Karpas-422 (cell line): ENCODE measurements around the gene GPC1. TPM values are rescaled to one million over a fixed set of nuclear protein-coding genes. Genes with fewer than 3 reads are reported as not detected.

Source experiments
- DNase-seq: peaks from one replicate; pipeline ENCODE4 v3.0.0-alpha.2; 2015
- H2AFZ ChIP-seq: fragments of 200-600 bp; sonication (generic); 2 replicates; pipeline ENCODE4 v1.6.1; 2014; ENCODE audit warnings: antibody characterized with exemption, low read length, mixed read lengths
- H3K27ac ChIP-seq: fragments of 200-600 bp; sonication (generic); 2 replicates; pipeline ENCODE4 v1.5.1; 2014; ENCODE audit warnings: mild to moderate bottlenecking, low read length, moderate library complexity
- H3K27me3 ChIP-seq: fragments of 200-600 bp; sonication (generic); 2 replicates; pipeline ENCODE4 v1.6.1; 2014; ENCODE audit warnings: low read length, mixed read lengths
- H3K36me3 ChIP-seq: fragments of 200-600 bp; sonication (generic); 2 replicates; pipeline ENCODE4 v1.6.1; 2014; ENCODE audit warnings: low read length, mixed read lengths; ENCODE audit not compliant: insufficient read depth
- H3K4me1 ChIP-seq: fragments of 200-600 bp; sonication (generic); 2 replicates; pipeline ENCODE4 v1.6.1; 2014; ENCODE audit warnings: mild to moderate bottlenecking, low read length, mixed read lengths
- H3K4me2 ChIP-seq: fragments of 200-600 bp; sonication (generic); 2 replicates; pipeline ENCODE4 v1.6.1; 2014; ENCODE audit warnings: low read length, low read depth, mild to moderate bottlenecking; ENCODE audit not compliant: poor library complexity, severe bottlenecking
- H3K4me3 ChIP-seq: fragments of 200-600 bp; sonication (generic); 2 replicates; pipeline ENCODE4 v1.5.1; 2014; ENCODE audit warnings: mild to moderate bottlenecking, antibody characterized with exemption, low read length, mixed read lengths
- H3K79me2 ChIP-seq: fragments of 200-600 bp; sonication (generic); 2 replicates; pipeline ENCODE4 v1.6.1; 2014; ENCODE audit warnings: mild to moderate bottlenecking, low read length, mixed read lengths
- H3K9ac ChIP-seq: fragments of 200-600 bp; sonication (generic); 2 replicates; pipeline ENCODE4 v1.6.0; 2014; ENCODE audit warnings: low read length
- H3K9me2 ChIP-seq: fragments of 200-600 bp; sonication (generic), shearing (Covaris generic); replicated peaks from 2 replicates; pipeline ENCODE4 v1.6.0; 2014; ENCODE audit warnings: mild to moderate bottlenecking, low read length, moderate library complexity; ENCODE audit not compliant: insufficient read depth
- H3K9me3 ChIP-seq: fragments of 300-700, 200-600 bp; sonication (generic); 2 replicates; pipeline ENCODE4 v1.6.1; 2014; ENCODE audit warnings: low read length, mixed read lengths
- H4K20me1 ChIP-seq: fragments of 200-600 bp; sonication (generic); 2 replicates; pipeline ENCODE4 v1.6.1; 2014; ENCODE audit warnings: mild to moderate bottlenecking, antibody characterized with exemption, low read length, low read depth; ENCODE audit not compliant: insufficient read depth
- total RNA-seq: library from RNA; depleted of rRNA; stranded (reverse); fragments of >200 nt; shearing (Covaris generic); gene quantifications from 2 replicates; pipeline ENCODE4 v1.2.3, GENCODE V29; 2014; ENCODE audit warnings: low replicate concordance

GPC1 gene
- total RNA-seq, 1 experiment from 2014 or later = 0.60 TPM

DNA sequence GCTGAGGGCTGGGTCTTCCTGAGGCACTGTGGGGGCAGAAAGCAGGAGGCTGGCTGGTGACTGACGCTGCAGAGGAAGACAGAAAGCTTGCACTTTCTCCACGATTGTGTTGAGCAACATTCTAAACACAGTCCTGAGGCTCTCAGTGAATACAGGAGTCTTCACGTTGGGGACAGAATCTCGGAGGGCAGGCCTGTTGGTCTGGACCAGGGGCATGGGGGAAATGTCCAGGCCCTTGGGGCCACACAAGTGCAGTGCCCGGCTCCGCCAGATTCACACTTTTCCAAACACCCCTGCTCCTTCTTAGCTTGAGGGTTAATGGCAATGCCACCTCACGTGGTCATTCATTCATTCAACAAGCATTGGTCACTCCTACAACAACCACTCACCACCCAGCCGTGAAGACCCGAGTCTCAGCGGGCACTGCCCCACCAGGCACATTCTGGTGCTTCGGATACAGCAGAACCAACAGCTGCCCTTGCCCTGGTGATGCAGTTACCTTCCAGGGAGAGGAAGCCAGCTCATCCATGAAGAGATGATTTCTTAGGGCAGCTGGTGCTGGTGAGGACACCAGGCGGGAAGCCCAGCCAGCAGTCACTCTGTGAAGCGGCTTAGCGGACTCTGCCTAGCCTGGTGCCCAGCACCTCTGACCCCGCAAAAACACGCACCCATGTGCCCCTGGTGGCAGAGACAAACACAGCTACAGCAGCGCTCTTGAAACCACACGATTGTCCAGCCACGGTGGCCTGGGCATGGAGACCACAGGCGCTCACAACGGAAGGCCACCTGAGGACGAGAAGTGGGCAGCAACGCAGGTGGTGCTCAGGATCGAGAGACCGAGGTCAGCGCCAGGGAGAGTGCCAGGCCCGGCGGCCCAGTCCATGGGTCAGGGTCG is 10.9 kb upstream of the GPC1 start:
- H2AFZ ChIP-seq = no peak overlapping the region
- peaks cover 14% of the 10 kb centered on the region for H3K9me3 ChIP-seq
- H3K9ac ChIP-seq = no peak overlapping the region
- no peak for DNase-seq
- H3K4me2 ChIP-seq = no peak overlapping the region
- no peaks in the 10 kb centered on the region for H3K9me2 ChIP-seq
- peaks cover 27% of the 10 kb centered on the region for H3K4me1 ChIP-seq
- H3K4me3 ChIP-seq = no peak overlapping the region
- H3K27me3 ChIP-seq = no peaks in the 10 kb centered on the region; the same call in 1 of the 2 replicates
- H3K36me3 ChIP-seq = no peaks in the 10 kb centered on the region
- H3K27ac ChIP-seq = no peak overlapping the region
- H4K20me1 ChIP-seq = no peaks in the 10 kb centered on the region
- no peaks in the 10 kb centered on the region for H3K79me2 ChIP-seq

DNA sequence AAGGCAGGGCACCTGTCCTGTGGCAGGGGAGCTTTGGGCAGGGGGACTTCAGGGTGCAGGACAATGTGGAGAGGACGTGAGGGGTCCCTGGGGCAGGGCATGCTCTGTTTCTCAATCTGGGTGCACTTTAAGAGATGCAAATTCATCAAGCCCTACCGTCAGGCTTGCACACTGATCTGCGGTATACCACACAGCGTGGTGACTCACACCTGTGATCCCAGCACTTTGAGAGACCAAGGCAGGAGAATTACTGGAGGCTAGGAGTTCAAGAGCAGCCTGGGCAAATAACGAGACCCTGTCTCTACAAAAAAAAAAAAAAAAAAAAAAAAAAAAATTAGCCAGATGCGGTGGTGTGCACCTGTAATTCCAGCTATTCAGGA is 10.2 kb upstream of the GPC1 start:
- Histone ChIP-seq H3K4me1 (peaks cover 27% of the 10 kb centered on the region), H3K9ac (no peak overlapping the region), H2AFZ (no peak overlapping the region), H3K36me3 (no peaks in the 10 kb centered on the region), H3K27me3 (no peaks in the 10 kb centered on the region; the same call in 1 of the 2 replicates), H3K4me3 (no peak overlapping the region), H3K79me2 (no peaks in the 10 kb centered on the region), H3K9me2 (no peaks in the 10 kb centered on the region), H4K20me1 (no peaks in the 10 kb centered on the region), H3K27ac (no peak overlapping the region), H3K4me2 (no peak overlapping the region), H3K9me3 (peaks cover 12% of the 10 kb centered on the region)
- DNase-seq = no peak

DNA sequence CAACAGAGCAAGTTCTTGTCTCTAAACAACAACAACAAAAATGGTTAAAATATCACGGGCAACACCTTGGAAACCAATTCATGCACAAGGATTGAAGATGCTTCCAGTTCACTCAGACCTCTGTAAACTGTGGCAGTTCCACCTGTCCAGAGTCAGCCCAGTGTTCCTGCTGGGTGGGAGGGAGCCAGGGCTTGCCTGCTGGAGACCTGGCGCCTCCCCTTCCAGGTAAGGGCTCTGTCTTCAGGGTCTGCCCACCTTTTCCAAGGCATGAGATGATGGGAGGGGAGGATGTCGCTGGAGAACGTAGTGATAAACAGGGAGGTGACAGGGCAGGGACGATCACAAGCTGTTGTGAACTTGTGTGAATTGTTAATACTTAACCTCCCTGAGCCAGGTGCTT is 9.8 kb upstream of the GPC1 start:
- DNase-seq = no peak
- Histone ChIP-seq H2AFZ (no peak overlapping the region), H3K9me2 (no peaks in the 10 kb centered on the region), H3K27me3 (no peaks in the 10 kb centered on the region; the same call in 1 of the 2 replicates), H3K79me2 (no peaks in the 10 kb centered on the region), H4K20me1 (no peaks in the 10 kb centered on the region), H3K9me3 (peaks cover 12% of the 10 kb centered on the region), H3K4me1 (peaks cover 27% of the 10 kb centered on the region), H3K4me2 (no peak overlapping the region), H3K36me3 (no peaks in the 10 kb centered on the region), H3K9ac (no peak overlapping the region), H3K4me3 (no peak overlapping the region), H3K27ac (no peak overlapping the region)

- H4K20me1 ChIP-seq = no peaks in the 10 kb centered on the region
- no peak overlapping the region for H2AFZ ChIP-seq
- H3K79me2 ChIP-seq = no peaks in the 10 kb centered on the region
- H3K36me3 ChIP-seq = no peaks in the 10 kb centered on the region
- H3K9me2 ChIP-seq = no peaks in the 10 kb centered on the region
- H3K4me3 ChIP-seq = no peak overlapping the region
- H3K9me3 ChIP-seq = peaks cover 3% of the 10 kb centered on the region; the same call in 1 of the 2 replicates
- no peak overlapping the region for H3K27ac ChIP-seq
- H3K9ac ChIP-seq = no peak overlapping the region
- no peak for DNase-seq
- H3K4me1 ChIP-seq = peaks cover 27% of the 10 kb centered on the region
- H3K27me3 ChIP-seq = no peaks in the 10 kb centered on the region; the same call in 1 of the 2 replicates
- no peak overlapping the region for H3K4me2 ChIP-seq
Measured at GRCh38 chr2:240426845-240427721, 8.4 kb upstream of the GPC1 start.

- no peaks in the 10 kb centered on the region for H3K9me3 ChIP-seq
- DNase-seq = no peak
- no peaks in the 10 kb centered on the region for H3K9me2 ChIP-seq
- no peaks in the 10 kb centered on the region for H3K79me2 ChIP-seq
- peak overlapping the region; percentile 32 for H3K4me2 ChIP-seq
- no peaks in the 10 kb centered on the region for H4K20me1 ChIP-seq
- no peak overlapping the region for H3K9ac ChIP-seq
- no peaks in the 10 kb centered on the region; the same call in 1 of the 2 replicates for H3K27me3 ChIP-seq
- H2AFZ ChIP-seq = no peak overlapping the region
- no peak overlapping the region for H3K27ac ChIP-seq
- H3K4me1 ChIP-seq = peaks cover 27% of the 10 kb centered on the region
- no peaks in the 10 kb centered on the region for H3K36me3 ChIP-seq
- H3K4me3 ChIP-seq = no peak overlapping the region
Measured at GRCh38 chr2:240427729-240428128, 7.7 kb upstream of the GPC1 start.

DNA sequence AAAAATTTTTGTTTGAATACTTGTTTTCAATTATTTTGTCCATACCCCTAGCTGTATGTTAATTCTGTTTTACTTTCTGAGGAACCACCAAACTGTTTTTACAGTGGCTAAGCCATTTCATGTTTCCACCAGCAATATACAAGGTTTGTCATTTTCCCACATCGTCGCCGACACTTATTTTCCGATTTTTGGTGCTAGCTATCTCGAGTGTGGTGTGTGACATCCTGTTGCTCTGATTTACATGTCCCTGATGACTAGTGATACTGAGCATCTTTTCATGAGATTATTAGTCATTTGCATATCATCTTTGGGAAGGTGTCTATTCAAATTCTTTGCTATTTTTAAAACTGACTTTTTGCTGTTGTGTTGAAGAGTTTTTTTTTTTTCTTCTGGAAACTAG is 7.2 kb upstream of the GPC1 start:
- peak; percentile 54 for DNase-seq

GRCh38 chr2:240429341-240429871 is 6.1 kb upstream of the GPC1 start:
- Histone ChIP-seq H3K27ac (no peak overlapping the region), H4K20me1 (no peaks in the 10 kb centered on the region), H3K27me3 (no peaks in the 10 kb centered on the region; the same call in 1 of the 2 replicates), H3K4me1 (peaks cover 30% of the 10 kb centered on the region), H3K9ac (no peak overlapping the region), H3K4me2 (peak overlapping the region; percentile 32), H3K4me3 (no peak overlapping the region), H3K9me2 (no peaks in the 10 kb centered on the region), H2AFZ (no peak overlapping the region), H3K36me3 (no peaks in the 10 kb centered on the region), H3K79me2 (no peaks in the 10 kb centered on the region), H3K9me3 (no peaks in the 10 kb centered on the region)
- DNase-seq = no peak

More for the DNA sequence above, 7.2 kb upstream of the GPC1 start:
- H3K79me2 ChIP-seq = no peaks in the 10 kb centered on the region
- H2AFZ ChIP-seq = no peak overlapping the region
- peak overlapping the region; percentile 32 for H3K4me2 ChIP-seq
- no peaks in the 10 kb centered on the region for H3K9me2 ChIP-seq
- H3K9me3 ChIP-seq = no peaks in the 10 kb centered on the region
- no peak overlapping the region for H3K27ac ChIP-seq
- H4K20me1 ChIP-seq = no peaks in the 10 kb centered on the region
- H3K4me3 ChIP-seq = peak overlapping the region; percentile 14; the same call in 1 of the 2 replicates
- H3K4me1 ChIP-seq = peaks cover 27% of the 10 kb centered on the region
- no peaks in the 10 kb centered on the region; the same call in 1 of the 2 replicates for H3K27me3 ChIP-seq
- H3K9ac ChIP-seq = no peak overlapping the region
- no peaks in the 10 kb centered on the region for H3K36me3 ChIP-seq
